H1 (cell line): ENCODE results near the gene SH3RF3. TPM values are rescaled to one million over a fixed set of nuclear protein-coding genes. Genes with fewer than 3 reads are reported as not detected.

ENCODE experiments used
- CTCF ChIA-PET: fragments of 300-600 bp; sonication (Branson Sonifier 250); formaldehyde crosslinking; loops from one replicate; lab custom pipeline; 2021; ENCODE audit not compliant: partially characterized antibody; lab: Charles Lee
- POLR2A ChIA-PET: fragments of 300-600 bp; sonication (Branson Sonifier 250); formaldehyde crosslinking; loops from one replicate; lab custom pipeline; 2021; ENCODE audit warnings: inconsistent platforms; ENCODE audit not compliant: partially characterized antibody; lab: Charles Lee
- DNase-seq, 2 experiments: peaks; one replicate each; pipeline versions ENCODE4 v3.0.0 to v3.0.0-alpha.2; 2010 to 2022; ENCODE audit warnings: low spot score in 2 of 2, low read depth in 1 of 2, mixed read lengths in 1 of 2
- FAIRE-seq: peaks from 2 replicates; lab custom pipeline; 2011; peaks lifted over from hg19 to GRCh38; lab: Jason Lieb, UNC
- H2AFZ ChIP-seq: 2 replicates; pipeline ENCODE4 v1.8.1; 2012; ENCODE audit warnings: low read length, inconsistent platforms
- H2AK5ac ChIP-seq: 2 replicates; pipeline ENCODE4 v1.6.1; 2013; ENCODE audit warnings: low read depth, low read length
- H2BK120ac ChIP-seq: replicated peaks from 2 replicates; pipeline ENCODE3; 2013; ENCODE audit warnings: low read depth, low read length, inconsistent platforms
- H2BK12ac ChIP-seq: 2 replicates; pipeline ENCODE4 v1.6.1; 2013; ENCODE audit warnings: low read depth, low read length
- H2BK15ac ChIP-seq: 2 replicates; pipeline ENCODE4 v1.6.1; 2013; ENCODE audit warnings: low read length
- H2BK20ac ChIP-seq: 2 replicates; pipeline ENCODE4 v1.6.1; 2013; ENCODE audit warnings: low read length
- H2BK5ac ChIP-seq: 2 replicates; pipeline ENCODE4 v1.6.1; 2013; ENCODE audit warnings: low read depth, low read length
- H3K14ac ChIP-seq: 2 replicates; pipeline ENCODE4 v1.6.1; 2013; ENCODE audit warnings: inconsistent platforms; ENCODE audit not compliant: insufficient read length
- H3K18ac ChIP-seq: 2 replicates; pipeline ENCODE4 v1.6.1; 2013; ENCODE audit warnings: low read length; ENCODE audit errors: extremely low read depth
- H3K23ac ChIP-seq: 2 replicates; pipeline ENCODE4 v1.6.1; 2013; ENCODE audit warnings: inconsistent platforms; ENCODE audit not compliant: insufficient read length
- H3K23me2 ChIP-seq: 2 replicates; pipeline ENCODE4 v1.6.1; 2013; ENCODE audit warnings: low read depth, low read length
- H3K27ac ChIP-seq: 2 replicates; pipeline ENCODE4 v1.6.1; 2011; ENCODE audit warnings: low read depth, low read length, inconsistent platforms
- H3K27me3 ChIP-seq, 4 experiments: replicated peaks in 1 of 4; 1 replicate in 1 of 4; 2 replicates in 3 of 4; pipeline versions ENCODE4 v1.6.1 to v1.8.1; 2011 to 2013; ENCODE audit warnings: low read length in 3 of 4, mild to moderate bottlenecking in 3 of 4, inconsistent platforms in 2 of 4, mixed read lengths in 2 of 4, moderate library complexity in 1 of 4; ENCODE audit not compliant: control insufficient read depth in 3 of 4, insufficient read depth in 3 of 4; ENCODE audit errors: extremely low read depth in 1 of 4
- H3K36me3 ChIP-seq, 4 experiments: 2 replicates each; pipeline versions ENCODE4 v1.6.1 to v1.8.1; 2011 to 2013; ENCODE audit warnings: mild to moderate bottlenecking in 4 of 4, low read length in 3 of 4, moderate library complexity in 2 of 4, control low read depth in 1 of 4, inconsistent platforms in 1 of 4; ENCODE audit not compliant: insufficient read depth in 4 of 4, control insufficient read depth in 2 of 4
- H3K4ac ChIP-seq: replicated peaks from 2 replicates; pipeline ENCODE3; 2013; ENCODE audit warnings: low read length, low read depth, mixed read lengths, inconsistent platforms; ENCODE audit not compliant: insufficient read length
- H3K4me1 ChIP-seq, 4 experiments: replicated peaks in 1 of 4; 1 replicate in 1 of 4; 2 replicates in 3 of 4; pipeline versions ENCODE4 v1.6.1 to v1.8.1; 2011 to 2013; ENCODE audit warnings: low read length in 3 of 4, inconsistent platforms in 2 of 4, mixed read lengths in 1 of 4; ENCODE audit not compliant: insufficient read depth in 4 of 4, control insufficient read depth in 3 of 4
- H3K4me2 ChIP-seq, 2 experiments: 2 replicates each; pipeline versions ENCODE4 v1.6.1 to v1.8.1; 2011 to 2013; ENCODE audit warnings: low read depth in 2 of 2, low read length in 2 of 2, control low read depth in 1 of 2, inconsistent platforms in 1 of 2, mild to moderate bottlenecking in 1 of 2; ENCODE audit not compliant: insufficient read depth in 1 of 2
- H3K4me3 ChIP-seq, 4 experiments: fragments of 200-600, 300-600 bp in 1 of 4; sonication (generic), shearing (Covaris generic), sonication (Bioruptor Twin) in 1 of 4; 2 replicates each; pipeline versions ENCODE4 v1.5.1 to v1.8.1; 2011 to 2016; ENCODE audit warnings: low read length in 4 of 4, low read depth in 3 of 4, control low read depth in 2 of 4, inconsistent platforms in 2 of 4, mild to moderate bottlenecking in 2 of 4, mixed read lengths in 1 of 4, moderate library complexity in 1 of 4; ENCODE audit not compliant: insufficient read depth in 2 of 4; ENCODE audit errors: extremely low read depth in 1 of 4
- H3K56ac ChIP-seq: replicated peaks from 2 replicates; pipeline ENCODE3; 2013; ENCODE audit warnings: low read depth, mild to moderate bottlenecking, mixed read lengths, low read length, inconsistent platforms; ENCODE audit not compliant: insufficient read length
- H3K79me1 ChIP-seq: 2 replicates; pipeline ENCODE4 v1.6.1; 2013; ENCODE audit warnings: low read depth, low read length, control low read depth
- H3K79me2 ChIP-seq, 2 experiments: 2 replicates each; pipeline versions ENCODE4 v1.6.1 to v1.8.1; 2012 to 2013; ENCODE audit warnings: low read length in 2 of 2, mild to moderate bottlenecking in 2 of 2, inconsistent platforms in 1 of 2; ENCODE audit not compliant: insufficient read depth in 2 of 2, control insufficient read depth in 1 of 2
- H3K9ac ChIP-seq, 4 experiments: replicated peaks in 1 of 4; 1 replicate in 1 of 4; 2 replicates in 3 of 4; pipeline versions ENCODE4 v1.6.1 to v1.8.1; 2011 to 2013; ENCODE audit warnings: low read depth in 3 of 4, low read length in 3 of 4, control low read depth in 2 of 4, mild to moderate bottlenecking in 2 of 4, moderate library complexity in 2 of 4, inconsistent platforms in 1 of 4; ENCODE audit errors: extremely low read depth in 1 of 4
- H3K9me3 ChIP-seq, 2 experiments: 2 replicates each; pipeline versions ENCODE4 v1.6.1 to v1.8.1; 2012 to 2013; ENCODE audit warnings: mild to moderate bottlenecking in 2 of 2, moderate library complexity in 2 of 2, control low read depth in 1 of 2, inconsistent platforms in 1 of 2, low read depth in 1 of 2, low read length in 1 of 2, mixed read lengths in 1 of 2; ENCODE audit not compliant: insufficient read depth in 2 of 2
- H4K20me1 ChIP-seq, 2 experiments: replicated peaks in 1 of 2; 2 replicates each; pipeline versions ENCODE3 to v1.8.1; 2011 to 2013; ENCODE audit warnings: inconsistent platforms in 2 of 2, low read length in 2 of 2, mild to moderate bottlenecking in 1 of 2; ENCODE audit not compliant: insufficient read depth in 2 of 2, control insufficient read depth in 1 of 2
- H4K5ac ChIP-seq: 2 replicates; pipeline ENCODE4 v1.6.1; 2013; ENCODE audit warnings: low read length, low read depth, mixed read lengths, inconsistent platforms; ENCODE audit not compliant: insufficient read length
- H4K8ac ChIP-seq: 2 replicates; pipeline ENCODE4 v1.8.0; 2013; ENCODE audit warnings: mild to moderate bottlenecking, moderate library complexity, low read length, inconsistent platforms; ENCODE audit not compliant: insufficient read depth; ENCODE audit errors: extremely low read depth
- H4K91ac ChIP-seq: replicated peaks from 2 replicates; pipeline ENCODE3; 2013; ENCODE audit warnings: low read length, mixed read lengths, inconsistent platforms; ENCODE audit not compliant: insufficient read length
- E2F6 ChIP-seq: IDR thresholded peaks from 2 replicates; pipeline ENCODE4 v1.6.1; 2012; ENCODE audit warnings: inconsistent platforms
- WGBS, 2 experiments: shearing (Covaris generic) in 1 of 2; methylation state at CpG; one replicate each; pipeline versions ENCODE4 v1.1.6 to v1.1.7; 2013 to 2015; ENCODE audit warnings: low lambda C conversion rate in 2 of 2, mixed read lengths in 2 of 2, inconsistent platforms in 1 of 2, low coverage in 1 of 2, missing lambda C conversion rate in 1 of 2; ENCODE audit not compliant: insufficient replicate concordance in 2 of 2, insufficient coverage in 1 of 2, insufficient read length in 1 of 2; ENCODE audit errors: extremely low coverage in 1 of 2, missing lambda C conversion rate in 1 of 2; 5-methylcytosine and 5-hydroxymethylcytosine counted together
- polyA plus RNA-seq, 7 experiments: library from polyadenylated mRNA; depleted of rRNA in 3 of 7; stranded (reverse) in 5 of 7; unstranded in 2 of 7; fragments of >200 nt in 5 of 7; fragments of 200-250 nt in 2 of 7; gene quantifications; 1 replicate in 5 of 7; 2 replicates in 1 of 7; 4 replicates in 1 of 7; pipeline versions ENCODE4 v1.2.1 to v1.2.3, GENCODE V29; 2011 to 2013; ENCODE audit warnings: missing spikeins in 2 of 7, mixed read lengths in 2 of 7
- total RNA-seq: library from RNA; stranded (reverse); fragmentation: NEBNext Ultra II Directional; extraction: Animal tissue kit (Norgen Biotek cat#: 25700); gene quantifications from 2 replicates; pipeline ENCODE4 v1.2.1, GENCODE V29; 2021

Gene SH3RF3
- total and polyA plus RNA-seq, 2 of the 8 experiments (the other 6 are each of a cell fraction or from before 2014, with no cell fraction given), result 0.11 to 0.65 TPM

GRCh38 chr2:109208951-109209335 is 79.9 kb downstream of the SH3RF3 start:
- Histone ChIP-seq H3K56ac (no peak overlapping the region), H2BK20ac (no peak overlapping the region), H3K14ac (no peak overlapping the region), H4K8ac (no peak overlapping the region), H4K5ac (no peak overlapping the region), H3K18ac (no peak overlapping the region), H3K4me2 (no peak overlapping the region), H3K4me1 (no peaks in the 10 kb centered on the region; a peak in 1 of 7 replicates), H2AK5ac (no peak overlapping the region), H3K9ac (no peak overlapping the region), H2BK120ac (no peak overlapping the region), H3K23me2 (no peaks in the 10 kb centered on the region), H3K79me1 (no peaks in the 10 kb centered on the region), H3K27ac (no peak overlapping the region), H2AFZ (0 out of 2 replicates have a peak overlapping the region, but pooled peaks have one; percentile 29), H3K23ac (no peak overlapping the region), H3K79me2 (no peaks in the 10 kb centered on the region), H4K20me1 (no peaks in the 10 kb centered on the region), H3K36me3 (no peaks in the 10 kb centered on the region), H3K27me3 (no peaks in the 10 kb centered on the region; a peak in 1 of 7 replicates), H4K91ac (no peak overlapping the region), H2BK15ac (no peak overlapping the region), H2BK12ac (no peak overlapping the region), H3K4ac (no peak overlapping the region), H3K4me3 (no peak overlapping the region), H2BK5ac (no peak overlapping the region), H3K9me3 (no peaks in the 10 kb centered on the region)
- POLR2A ChIA-PET, result no interaction called here
- CTCF ChIA-PET, result interaction anchor here (0.8 to 3.1 kb wide), 11 partner anchors 8 to 301 kb away, joined by 3 to 19 read pairs (median 4); no protein-coding TSS in a partner anchor
- WGBS, 2 experiments, result 92% methylated on average over 6 of the region's 6 CpGs; no CpG with 5 or more reads in 1 of the 2 experiments
- FAIRE-seq, result no peak
- no peak for TF ChIP-seq E2F6
- no peak for DNase-seq
